ENCODE measurements around the gene MARK2.

Gene MARK2

DNA sequence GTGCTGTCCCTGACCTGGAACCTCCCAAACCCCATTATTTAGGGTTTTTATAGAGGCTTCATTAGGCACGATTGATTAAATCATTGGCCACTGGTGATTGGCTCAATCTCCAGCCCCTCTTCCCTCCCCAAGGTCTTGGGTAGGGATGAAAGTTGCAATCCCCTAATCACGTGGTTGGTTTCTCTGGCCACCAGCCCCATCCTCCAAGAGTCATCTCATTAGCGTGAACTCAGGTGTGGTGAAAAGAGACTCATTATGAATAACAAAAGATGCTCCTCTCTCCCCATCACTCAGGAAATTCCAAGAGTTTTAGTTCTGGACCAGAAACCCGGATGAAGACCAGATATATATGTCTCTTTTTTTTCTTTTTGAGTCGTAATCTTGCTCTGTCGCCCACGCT is 7.6 kb upstream of the MARK2 start:
- DNase-seq = no peak

DNA sequence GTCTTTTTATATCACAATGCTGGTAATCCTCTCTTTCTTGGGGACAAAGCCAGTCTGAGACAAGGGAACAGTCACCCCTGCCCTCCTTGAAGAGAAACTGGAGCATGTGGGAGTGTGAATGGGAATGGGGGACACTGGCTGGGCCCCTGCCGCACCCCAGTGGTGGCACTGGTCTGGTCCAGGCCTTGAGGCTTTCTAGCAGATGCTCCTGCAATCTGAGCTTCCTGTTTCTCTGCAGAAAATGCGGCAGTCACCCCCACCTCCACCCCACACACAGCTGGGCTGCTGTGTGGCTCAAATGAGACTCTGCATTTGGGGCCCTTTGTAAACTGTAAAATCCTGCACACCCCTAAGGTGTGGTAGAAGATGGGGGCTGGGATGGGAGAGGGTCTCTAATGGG is 6.6 kb upstream of the MARK2 start:
- no peak for DNase-seq

DNA sequence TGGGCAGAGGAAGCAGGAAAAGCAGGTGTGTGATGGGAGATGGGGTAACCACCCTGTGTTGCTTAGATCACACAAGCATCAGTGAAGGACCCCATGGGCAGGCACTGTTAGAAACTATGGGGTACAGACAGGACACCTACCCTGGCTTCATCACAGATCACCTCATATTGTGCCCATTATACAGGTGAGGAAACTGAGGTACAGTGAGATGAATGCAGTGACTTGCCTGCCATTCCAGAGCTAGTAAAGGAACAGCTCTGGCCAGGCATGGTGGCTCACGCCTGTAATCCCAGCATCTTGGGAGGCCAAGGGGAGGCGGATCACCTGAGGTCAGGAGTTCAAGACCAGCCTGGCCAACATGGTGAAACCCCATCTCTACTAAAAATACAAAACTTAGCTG is 5.9 kb upstream of the MARK2 start:
- DNase-seq = no peak

DNA sequence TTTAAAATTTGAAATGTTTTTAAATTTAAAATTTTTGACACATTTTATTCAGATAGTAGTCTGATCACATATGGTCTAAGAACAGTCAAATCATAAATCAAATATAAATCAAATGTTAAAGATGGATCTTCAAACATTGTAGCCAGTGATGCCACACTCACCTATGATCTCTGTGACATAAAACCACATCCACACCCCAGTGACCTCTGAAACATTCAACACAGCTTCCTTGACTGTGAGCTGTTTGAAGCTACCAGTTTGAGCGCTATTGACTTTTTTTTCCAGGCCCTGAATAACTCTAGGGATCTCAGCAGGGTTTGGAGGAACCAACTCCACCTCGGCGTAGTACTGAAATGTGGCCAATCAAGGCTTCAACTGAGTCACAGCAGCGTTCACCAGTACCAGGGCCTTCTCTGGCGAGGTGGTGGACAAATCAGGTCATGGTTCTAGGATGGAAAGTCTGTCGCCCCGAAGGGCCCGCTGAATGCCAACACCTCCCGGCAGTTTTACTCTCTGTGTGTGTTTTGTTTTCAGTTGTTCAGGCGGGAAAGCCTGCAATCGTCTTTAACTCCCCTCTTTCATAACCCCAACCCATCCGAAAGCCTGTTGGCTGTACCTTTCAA is 4.3 kb upstream of the MARK2 start:
- DNase-seq = no peak

DNA sequence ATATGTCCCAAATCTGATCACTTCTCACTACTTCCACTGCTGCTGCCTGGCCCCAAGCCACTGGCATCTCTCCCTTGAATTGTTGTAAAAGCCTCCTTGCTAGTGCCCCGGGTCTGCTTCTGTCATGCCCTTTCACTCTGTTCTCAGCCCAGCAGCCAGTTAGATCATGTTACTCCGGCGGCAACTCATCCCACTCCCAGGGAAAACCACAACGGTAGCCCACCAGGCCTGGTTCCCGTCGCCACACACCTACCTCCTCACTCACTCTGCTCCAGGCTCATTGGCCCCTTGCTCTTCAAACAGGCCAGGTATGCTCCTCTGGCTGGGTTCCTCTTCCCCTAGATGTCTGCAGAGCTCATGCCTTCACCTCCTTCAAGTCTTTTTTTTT is 3.8 kb upstream of the MARK2 start:
- DNase-seq = no peak

DNA sequence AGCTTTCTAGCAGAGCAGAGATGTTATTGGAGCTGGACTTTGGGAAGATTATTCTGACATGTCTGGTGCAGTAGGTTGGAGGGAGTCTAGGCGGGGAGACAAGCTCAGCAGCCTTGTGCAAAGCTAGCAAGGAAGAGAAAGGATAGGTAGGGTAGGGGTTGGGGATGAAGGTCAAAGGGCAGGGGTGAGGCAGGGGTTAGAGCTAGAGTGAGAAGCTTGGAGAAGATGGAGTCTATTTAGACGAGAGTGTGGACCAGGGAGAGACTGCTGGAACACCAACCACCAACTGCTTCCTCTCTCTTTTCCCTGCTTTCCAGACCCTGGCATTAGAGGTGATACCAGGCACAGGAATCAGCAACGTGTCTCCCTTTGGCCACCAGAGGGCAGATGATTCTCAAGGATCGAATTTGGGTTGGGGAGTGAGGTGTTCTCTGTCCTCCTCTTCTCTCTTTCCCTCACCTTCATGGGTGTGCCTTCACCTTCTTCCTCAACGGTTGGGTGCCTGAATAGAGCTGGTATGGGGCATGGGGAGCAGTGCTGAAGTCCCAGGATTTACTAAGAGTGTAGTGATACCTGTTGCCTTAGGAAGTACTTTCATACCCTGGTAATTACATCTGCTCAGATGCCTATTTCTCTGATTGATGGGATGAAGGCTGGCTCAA is 1.8 kb upstream of the MARK2 start:
- peak; percentile 72 for DNase-seq

DNA sequence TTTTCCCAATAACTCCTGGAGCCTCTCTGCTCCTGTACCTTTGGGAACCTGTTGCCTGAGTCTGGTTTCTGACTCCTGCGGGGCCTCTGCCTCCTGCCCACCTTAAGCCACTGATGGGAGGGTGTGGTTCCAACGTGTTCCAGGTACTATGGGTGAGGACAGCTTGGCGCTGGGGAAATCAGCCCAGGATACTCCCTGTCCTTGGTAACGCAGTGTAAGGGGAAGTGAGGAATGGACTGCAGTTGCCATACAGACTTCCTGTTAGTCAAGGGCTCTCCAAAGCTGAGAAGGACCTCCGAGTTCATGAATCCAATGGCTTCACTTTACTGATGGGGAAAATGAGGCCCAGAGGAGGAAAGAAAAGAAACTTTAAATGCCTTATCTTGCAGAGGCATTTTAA is 1.2 kb upstream of the MARK2 start:
- DNase-seq = no peak

DNA sequence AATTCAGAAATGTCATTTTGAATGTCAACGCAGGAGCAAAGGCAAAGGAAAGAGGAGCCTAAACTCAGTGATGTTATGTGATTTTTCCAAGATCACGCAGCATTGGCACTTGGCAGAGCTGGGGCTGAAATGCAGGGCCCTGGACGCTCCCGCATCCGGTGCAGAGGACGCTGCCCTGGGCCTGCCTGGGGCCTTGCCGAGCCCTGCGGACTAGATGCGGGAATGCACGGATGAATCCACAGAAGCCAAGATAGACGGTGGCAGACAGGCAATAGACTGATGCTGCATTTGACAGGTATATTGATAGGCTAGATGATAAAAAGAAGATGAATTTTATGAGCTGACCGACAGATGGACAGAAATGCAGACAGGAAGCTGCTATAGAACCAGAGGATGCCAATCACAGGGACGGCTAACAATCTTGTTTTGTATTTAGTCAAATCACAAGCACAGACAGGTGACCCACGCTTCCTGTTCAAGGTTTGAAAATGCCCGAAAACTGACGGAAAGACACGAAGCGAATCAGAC is 696 bp upstream of the MARK2 start:
- DNase-seq = no peak

DNA sequence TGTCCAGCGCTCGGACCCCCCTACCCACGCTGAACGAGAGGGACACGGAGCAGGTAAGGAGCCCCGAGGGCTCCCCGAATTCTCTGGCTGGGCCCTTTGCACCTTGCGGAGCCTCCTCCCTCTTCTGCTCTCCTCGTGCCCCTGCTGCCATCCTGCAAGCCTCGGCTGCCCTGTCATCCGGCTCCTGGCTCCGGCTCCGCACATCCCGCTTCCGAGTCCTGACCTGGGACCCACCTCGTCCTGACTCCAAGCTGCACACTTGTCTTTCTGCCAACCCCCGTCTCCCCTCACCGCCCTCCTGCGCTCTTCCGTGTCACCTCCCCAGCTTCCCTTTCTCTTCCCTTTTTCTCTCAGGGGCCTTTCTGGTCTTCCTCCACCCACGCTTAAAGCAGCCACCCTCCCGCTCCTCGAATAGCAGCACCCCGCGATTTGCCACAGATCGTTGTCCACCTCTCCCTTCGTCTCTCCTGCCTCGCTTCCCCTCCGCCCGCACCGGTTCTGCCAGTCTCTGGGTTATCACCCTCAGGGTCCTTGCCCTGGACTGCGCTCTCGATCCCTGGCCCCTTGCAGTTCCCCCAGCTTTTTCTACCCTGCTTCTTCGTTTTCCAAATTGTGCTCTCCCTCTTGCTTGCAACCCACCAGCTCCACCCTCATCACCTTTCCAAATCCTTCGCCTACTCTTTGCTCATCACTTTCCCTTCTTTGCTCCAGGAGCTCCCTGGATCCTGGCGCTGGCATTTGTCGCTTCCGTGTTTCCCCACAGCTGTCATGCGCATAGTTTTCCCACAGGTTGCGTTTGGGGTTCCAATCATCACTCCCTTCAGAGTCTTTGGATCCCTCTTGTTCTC is 822 bp downstream of the MARK2 start:
- DNase-seq = peak; percentile 25

DNA sequence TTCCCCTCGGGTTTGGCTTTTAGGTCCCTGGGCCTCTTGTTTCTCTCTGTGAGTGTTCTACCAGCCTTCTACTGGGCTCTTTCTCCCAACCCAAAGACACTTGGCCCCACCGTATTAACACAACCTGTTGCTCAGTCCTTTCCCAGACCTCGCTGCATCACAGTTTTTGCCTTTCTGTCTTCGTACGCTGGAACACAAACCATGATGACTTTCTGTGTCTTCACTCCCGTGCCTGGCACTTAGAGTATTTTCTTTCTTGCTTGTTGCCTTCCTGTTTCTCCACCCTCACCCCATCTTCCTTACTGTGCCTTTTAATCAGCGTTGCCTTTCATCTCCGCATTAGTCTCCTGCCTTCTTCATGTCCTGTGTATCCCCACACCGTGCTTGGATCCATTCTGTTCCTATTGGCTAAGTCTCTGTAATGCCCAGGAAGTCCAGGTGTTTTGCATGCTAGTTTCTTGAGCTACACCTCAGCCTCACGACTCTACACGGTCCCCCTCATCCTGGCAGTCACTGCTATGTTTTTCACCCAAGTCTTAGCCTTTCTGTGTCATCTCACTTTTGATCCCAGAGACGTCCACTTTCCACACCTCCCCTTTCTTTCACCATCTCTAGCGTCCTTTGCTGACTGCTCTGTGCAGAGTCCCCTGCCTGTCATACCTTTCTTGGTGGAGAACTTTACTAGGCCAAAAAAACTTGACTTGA is 1.6 kb downstream of the MARK2 start:
- DNase-seq = no peak

DNA sequence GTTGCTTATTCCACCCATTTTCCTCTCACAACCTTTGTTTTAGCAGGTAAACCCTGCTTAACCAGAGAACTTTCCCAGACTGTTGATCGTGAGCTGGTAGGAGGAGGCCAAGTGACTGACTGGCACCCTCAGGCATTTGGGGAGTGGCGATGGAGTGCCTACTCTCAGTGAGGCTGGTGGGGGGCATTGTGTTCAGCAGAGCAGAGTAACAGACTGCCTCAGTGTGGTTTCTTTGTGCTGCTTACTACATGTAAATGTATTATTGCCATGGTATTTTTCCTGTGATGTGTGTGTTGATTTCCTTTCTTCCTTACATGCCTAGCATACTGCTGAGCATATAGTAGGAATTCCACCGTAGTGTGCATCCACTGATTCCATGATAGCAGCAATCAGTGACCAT is 2.6 kb downstream of the MARK2 start:
- DNase-seq = no peak

DNA sequence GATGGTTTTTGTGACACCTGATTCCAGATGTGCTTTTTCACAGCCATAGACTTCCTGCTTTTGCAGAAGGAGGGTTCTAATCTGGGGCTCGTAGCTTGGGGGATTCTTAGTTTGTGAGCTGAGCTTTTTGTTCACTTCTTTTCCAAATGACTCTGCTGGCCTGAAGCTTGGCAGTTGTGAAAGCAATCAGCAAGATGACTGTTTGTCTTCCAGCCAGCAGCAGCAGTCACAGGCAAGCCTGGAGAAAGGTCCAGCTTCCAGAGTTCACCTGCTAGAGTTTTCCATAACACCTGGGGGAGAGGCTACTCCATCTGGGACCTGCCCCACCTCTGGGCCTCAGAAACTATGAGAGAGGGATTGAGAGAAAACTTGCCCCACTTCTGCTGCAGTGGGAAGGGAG is 4.1 kb downstream of the MARK2 start:
- no peak for DNase-seq

DNA sequence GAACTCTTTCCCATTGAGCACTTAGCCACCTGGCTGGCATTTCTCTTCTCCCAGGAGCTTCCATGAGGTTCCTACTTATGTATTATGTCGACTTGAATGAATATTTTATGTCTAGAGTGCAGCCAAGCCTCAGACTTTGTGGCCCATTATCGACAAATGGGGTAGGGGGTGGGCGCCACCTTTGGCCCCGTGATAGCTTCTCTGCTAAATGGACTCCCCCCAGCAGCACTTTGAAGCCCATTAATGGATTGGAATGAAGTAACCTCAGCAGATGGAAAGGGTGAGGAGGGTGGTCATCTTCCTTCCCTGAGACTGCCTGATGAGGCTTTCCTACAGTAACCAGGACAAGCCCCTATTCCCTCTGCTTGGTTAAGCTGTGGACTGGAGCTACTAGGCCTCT is 5.9 kb downstream of the MARK2 start:
- no peak for DNase-seq

DNA sequence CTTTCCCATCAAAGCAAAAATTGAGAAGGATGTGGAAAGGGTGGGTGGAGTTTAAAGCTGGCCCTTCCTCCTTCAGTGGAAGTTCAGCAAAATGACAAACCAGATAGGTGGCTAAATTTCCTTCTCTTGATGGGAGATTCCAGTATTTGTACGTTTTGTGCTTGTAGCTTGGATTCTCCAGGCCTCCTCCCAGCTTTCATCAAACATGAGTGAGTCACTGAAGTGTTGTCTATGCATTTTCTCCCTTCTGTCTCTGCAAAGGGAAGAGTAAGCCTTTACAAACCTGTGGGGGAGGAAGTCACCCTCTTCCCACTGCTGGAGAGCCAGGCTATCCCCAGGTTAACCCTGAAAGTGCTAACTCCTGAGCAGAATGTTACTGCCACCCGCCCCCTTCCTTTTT is 6.4 kb downstream of the MARK2 start:
- no peak for DNase-seq

DNA sequence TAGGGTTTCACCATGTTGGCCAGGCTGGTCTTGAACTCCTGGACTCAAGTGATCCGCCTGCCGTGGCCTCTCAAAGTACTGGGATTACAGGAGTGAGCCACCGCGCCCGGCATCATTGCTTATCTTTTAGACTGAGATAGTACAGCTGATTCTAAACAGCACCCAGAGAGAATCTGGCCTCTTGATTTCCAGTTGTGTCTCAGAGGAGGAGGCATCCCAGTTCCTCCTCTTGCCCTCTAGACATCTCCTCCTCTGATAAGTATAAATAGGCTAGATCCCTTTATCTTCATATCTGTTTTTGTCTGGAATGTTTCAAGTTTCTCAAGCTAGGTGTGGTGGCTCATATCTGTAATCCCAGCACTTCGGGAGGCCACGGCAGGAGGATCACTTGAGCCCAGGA is 7.0 kb downstream of the MARK2 start:
- DNase-seq = no peak

DNA sequence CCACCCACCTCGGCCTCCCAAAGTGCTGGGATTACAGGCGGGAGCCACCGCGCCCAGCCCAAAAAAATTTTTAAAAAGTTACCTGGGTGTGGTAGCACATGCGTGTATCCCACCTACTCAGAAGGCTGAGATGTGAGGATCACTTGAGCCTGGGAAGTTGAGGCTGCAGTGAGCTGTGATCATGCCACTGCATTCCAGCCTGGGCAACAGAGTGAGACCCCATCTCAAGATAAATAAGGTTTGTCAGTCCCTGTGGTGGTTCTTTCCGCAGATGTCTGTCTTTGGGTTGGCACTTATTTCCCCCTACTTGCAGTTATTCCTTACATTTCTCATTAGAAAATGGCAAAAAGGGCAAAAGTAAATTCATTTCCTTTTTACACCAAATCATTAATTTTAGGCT is 8.0 kb downstream of the MARK2 start:
- no peak for DNase-seq

DNA sequence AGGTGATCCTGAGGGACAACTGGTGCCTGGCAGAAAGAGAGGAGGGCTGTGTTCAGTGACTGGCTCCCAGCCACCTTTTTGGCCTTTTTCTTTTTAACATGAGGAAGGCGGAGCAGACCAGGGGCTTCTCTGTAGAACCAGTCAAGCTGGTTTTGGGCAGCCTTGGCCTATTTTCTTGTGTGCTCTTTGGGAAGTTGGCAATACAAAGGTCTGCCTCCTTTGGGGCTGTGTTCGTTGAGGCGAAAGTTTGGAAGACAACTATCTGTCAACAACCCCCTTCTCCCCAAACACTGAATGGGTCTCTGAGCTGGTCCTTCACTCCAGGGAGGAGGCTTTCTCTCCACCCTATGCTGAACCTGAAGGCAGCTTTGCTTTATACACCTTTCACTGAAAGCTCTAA is 8.5 kb downstream of the MARK2 start:
- DNase-seq = no peak

DNA sequence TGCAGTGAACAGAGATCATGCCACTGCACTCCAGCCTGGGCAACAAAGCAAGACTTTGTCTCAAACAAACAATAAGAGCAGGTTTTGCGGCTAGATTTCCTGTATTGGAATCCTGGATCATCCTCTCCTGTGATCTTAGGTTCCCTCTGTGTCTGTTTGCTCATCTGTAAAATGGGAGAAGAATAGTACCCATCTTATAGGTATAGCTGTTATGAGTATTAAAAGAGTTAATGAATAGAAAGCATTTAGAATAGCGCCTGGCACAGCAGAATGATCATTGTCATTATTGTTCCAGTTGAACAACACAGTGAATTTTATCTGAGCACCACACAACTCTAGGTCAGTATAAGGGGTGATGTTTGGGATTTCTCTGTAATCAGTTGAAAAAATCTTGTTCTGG is 10.8 kb downstream of the MARK2 start:
- DNase-seq = no peak

DNA sequence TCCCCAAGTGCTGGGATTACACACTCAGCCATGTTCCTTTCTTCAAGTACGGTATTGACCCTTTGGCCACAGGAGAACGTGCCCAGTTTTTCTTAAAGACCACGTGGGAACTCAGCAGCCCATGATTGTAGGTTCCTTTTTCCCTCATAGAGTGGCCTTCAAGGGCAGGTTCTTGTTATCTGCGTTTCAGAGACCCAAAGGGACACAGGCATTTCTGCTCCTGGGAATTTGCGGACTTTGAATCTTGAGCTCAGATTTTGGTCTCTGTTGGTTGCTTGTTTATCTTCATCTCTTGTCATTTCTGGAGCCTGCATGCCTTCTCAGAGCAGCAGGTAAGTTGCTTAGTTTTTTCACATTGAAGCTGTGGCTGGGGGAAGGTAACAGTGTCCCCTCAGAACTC is 12.0 kb downstream of the MARK2 start:
- no peak for DNase-seq

DNA sequence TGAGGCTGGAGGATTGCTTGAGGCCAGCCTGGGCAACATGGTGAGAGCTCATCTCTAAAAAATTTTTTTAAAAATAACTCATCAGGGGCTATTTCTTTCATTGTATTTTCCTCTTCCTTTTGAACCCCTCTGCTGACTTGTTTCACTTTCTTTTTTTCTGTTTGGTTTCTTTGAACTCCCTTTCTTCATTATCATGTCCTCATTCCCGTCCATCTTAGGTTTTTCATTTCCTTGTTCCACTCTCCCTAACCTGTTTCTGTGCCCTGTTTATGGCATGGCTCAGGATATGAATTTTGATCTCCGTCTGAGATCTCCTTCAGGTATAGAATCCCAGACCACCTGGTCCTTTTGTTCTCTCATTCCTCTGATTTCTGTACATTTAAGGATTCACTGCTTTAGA is 12.5 kb downstream of the MARK2 start:
- no peak for DNase-seq

DNA sequence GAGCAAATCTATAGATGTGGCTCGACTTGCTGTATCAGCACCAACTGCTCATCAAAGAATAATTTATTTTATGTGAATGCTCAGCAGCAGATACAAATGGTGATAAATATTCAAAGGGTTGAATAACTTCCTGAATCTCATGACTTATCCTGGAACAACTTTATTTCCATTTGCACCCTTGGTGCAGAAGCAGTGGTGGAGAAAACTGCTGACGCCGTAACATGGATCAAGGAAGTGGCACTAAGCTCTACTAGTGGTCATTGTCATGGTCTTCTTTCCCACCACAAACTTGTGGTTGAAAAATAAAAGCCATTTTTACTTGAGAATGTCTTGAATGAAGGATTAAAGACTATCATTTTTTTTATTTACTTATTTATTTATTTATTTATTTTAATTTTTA is 14.6 kb downstream of the MARK2 start:
- no peak for DNase-seq

DNA sequence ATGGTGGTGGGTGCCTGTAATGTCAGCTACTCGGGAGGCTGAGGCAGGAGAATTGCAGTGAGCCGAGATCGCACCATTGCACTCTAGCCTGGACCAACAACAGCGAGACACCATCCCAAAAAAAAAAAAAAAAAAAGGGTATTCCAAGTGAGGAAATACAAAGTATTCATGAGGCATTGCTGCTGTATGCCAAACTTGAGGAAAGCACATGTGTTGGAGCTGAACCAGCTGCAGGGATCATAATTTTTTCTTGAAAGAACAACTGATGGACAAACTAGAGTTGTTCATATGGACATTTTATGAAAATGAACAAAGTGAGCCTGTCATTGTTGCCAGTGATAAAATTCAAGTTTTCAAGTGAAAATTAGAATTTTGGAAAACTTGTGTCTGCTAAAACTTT is 15.8 kb downstream of the MARK2 start:
- no peak for DNase-seq

DNA sequence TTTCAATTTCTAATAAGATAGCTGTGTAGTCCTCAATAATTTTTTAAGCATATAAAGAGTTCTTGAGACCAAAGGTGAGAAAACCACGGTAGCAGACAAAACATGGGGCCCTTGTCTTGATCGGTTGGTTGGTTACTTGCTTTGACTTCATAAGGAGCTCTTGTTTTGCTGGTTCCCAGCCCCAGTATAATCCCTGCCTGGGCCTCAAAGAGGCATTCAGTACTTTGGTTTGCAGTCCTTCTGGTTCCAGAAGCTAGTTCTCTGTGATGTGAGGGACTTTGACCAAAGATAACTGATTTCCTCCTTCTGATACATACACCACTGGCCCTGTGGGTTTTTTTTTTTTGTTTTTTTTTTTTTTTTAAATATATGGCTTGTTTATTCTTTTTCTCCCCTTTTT is 17.1 kb downstream of the MARK2 start:
- no peak for DNase-seq
